ENCODE data around the gene F12.
"Not testable (repeated sequence)": the region's sequence is repeated elsewhere in the genome, so short reads cannot be mapped to it uniquely, and the experiment has no call there.

The F12 gene

GRCh38 chr5:177429248-177430040 is 20.1 kb upstream of the F12 start:
- Mint-ChIP-seq H3K4me3 (peak overlapping the region; percentile 93), H3K36me3 (peaks cover 9% of the 10 kb centered on the region), H3K27me3 (no peaks in the 10 kb centered on the region), H3K27ac (peak overlapping the region; percentile 59), H3K4me1 (peaks cover 74% of the 10 kb centered on the region), H3K9me3 (no peaks in the 10 kb centered on the region)

- Mint-ChIP-seq H3K27me3 (no peaks in the 10 kb centered on the region), H3K9me3 (no peaks in the 10 kb centered on the region), H3K36me3 (peaks cover 6% of the 10 kb centered on the region), H3K27ac (peak overlapping the region; percentile 59), H3K4me3 (peak overlapping the region; percentile 93), H3K4me1 (peaks cover 67% of the 10 kb centered on the region)
Measured at GRCh38 chr5:177428574-177429217, 19.3 kb upstream of the F12 start.

GRCh38 chr5:177427919-177428573 is 18.7 kb upstream of the F12 start:
- Mint-ChIP-seq H3K27me3 (no peaks in the 10 kb centered on the region), H3K4me3 (peak overlapping the region; percentile 93), H3K36me3 (peaks cover 6% of the 10 kb centered on the region), H3K9me3 (no peaks in the 10 kb centered on the region), H3K27ac (peak overlapping the region; percentile 82), H3K4me1 (peaks cover 63% of the 10 kb centered on the region)

GRCh38 chr5:177427211-177427822 is 18.0 kb upstream of the F12 start:
- Mint-ChIP-seq H3K4me1 (peaks cover 60% of the 10 kb centered on the region), H3K9me3 (no peaks in the 10 kb centered on the region), H3K27ac (peak overlapping the region; percentile 82), H3K27me3 (no peaks in the 10 kb centered on the region), H3K36me3 (peaks cover 6% of the 10 kb centered on the region), H3K4me3 (peak overlapping the region; percentile 93)

GRCh38 chr5:177426566-177427210 is 17.3 kb upstream of the F12 start, which contains the start of gene GRK6:
Gene GRK6, plus strand, starts transcription at chr5:177426676. Its CDS starts 170 bp downstream, at chr5:177426846.
- Mint-ChIP-seq H3K27ac (peak within 1 kb of the TSS; percentile 97), H3K27me3 (no peaks in the 10 kb centered on the region), H3K36me3 (peaks cover 5% of the 10 kb centered on the region), H3K9me3 (no peaks in the 10 kb centered on the region), H3K4me3 (peak within 1 kb of the TSS; percentile 97), H3K4me1 (peaks cover 55% of the 10 kb centered on the region)

- Mint-ChIP-seq H3K36me3 (peaks cover 5% of the 10 kb centered on the region), H3K4me1 (peaks cover 49% of the 10 kb centered on the region), H3K27ac (peak overlapping the region; percentile 97), H3K4me3 (peak overlapping the region; percentile 97), H3K27me3 (no peaks in the 10 kb centered on the region), H3K9me3 (no peaks in the 10 kb centered on the region)
Measured at GRCh38 chr5:177425801-177426565, 16.6 kb upstream of the F12 start.

- Mint-ChIP-seq H3K27ac (peak overlapping the region; percentile 51), H3K4me3 (peak overlapping the region; percentile 97), H3K27me3 (no peaks in the 10 kb centered on the region), H3K4me1 (peaks cover 42% of the 10 kb centered on the region), H3K9me3 (no peaks in the 10 kb centered on the region), H3K36me3 (peaks cover 3% of the 10 kb centered on the region)
Measured at GRCh38 chr5:177425196-177425800, 15.9 kb upstream of the F12 start.

GRCh38 chr5:177423671-177424070 is 14.3 kb upstream of the F12 start:
- peaks cover 3% of the 10 kb centered on the region for H3K36me3 Mint-ChIP-seq
- H3K4me3 Mint-ChIP-seq = no peak overlapping the region
- H3K27me3 Mint-ChIP-seq = no peaks in the 10 kb centered on the region
- H3K4me1 Mint-ChIP-seq = peaks cover 26% of the 10 kb centered on the region
- H3K27ac Mint-ChIP-seq = no peak overlapping the region
- no peaks in the 10 kb centered on the region for H3K9me3 Mint-ChIP-seq

GRCh38 chr5:177421062-177421798 is 11.9 kb upstream of the F12 start:
- Mint-ChIP-seq H3K9me3 (no peaks in the 10 kb centered on the region), H3K27me3 (no peaks in the 10 kb centered on the region), H3K36me3 (peaks cover under 1% of the 10 kb centered on the region), H3K27ac (peak overlapping the region; percentile 30), H3K4me1 (peaks cover 15% of the 10 kb centered on the region), H3K4me3 (no peak overlapping the region)

GRCh38 chr5:177420472-177420871 is 11.1 kb upstream of the F12 start:
- not testable (repeated sequence) for H3K27me3 Mint-ChIP-seq, H3K36me3 Mint-ChIP-seq, H3K27ac Mint-ChIP-seq, H3K4me3 Mint-ChIP-seq, H3K9me3 Mint-ChIP-seq
- peaks cover 11% of the 10 kb centered on the region for H3K4me1 Mint-ChIP-seq

- Mint-ChIP-seq H3K27me3 (no peaks in the 10 kb centered on the region), H3K4me1 (peaks cover 10% of the 10 kb centered on the region), H3K36me3 (no peaks in the 10 kb centered on the region), H3K27ac (peak overlapping the region; percentile 59), H3K9me3 (no peaks in the 10 kb centered on the region), H3K4me3 (no peak overlapping the region)
Measured at GRCh38 chr5:177419046-177419445, 9.7 kb upstream of the F12 start.

GRCh38 chr5:177417081-177417480 is 7.7 kb upstream of the F12 start:
- not testable (repeated sequence) for H3K36me3 Mint-ChIP-seq, H3K4me3 Mint-ChIP-seq, H3K27me3 Mint-ChIP-seq, H3K27ac Mint-ChIP-seq, H3K9me3 Mint-ChIP-seq
- peaks cover 19% of the 10 kb centered on the region for H3K4me1 Mint-ChIP-seq

GRCh38 chr5:177414481-177414880 is 5.1 kb upstream of the F12 start:
- H3K9me3 Mint-ChIP-seq = no peaks in the 10 kb centered on the region
- H3K36me3 Mint-ChIP-seq = no peaks in the 10 kb centered on the region
- peaks cover 27% of the 10 kb centered on the region for H3K4me1 Mint-ChIP-seq
- no peaks in the 10 kb centered on the region for H3K27me3 Mint-ChIP-seq
- H3K27ac Mint-ChIP-seq = no peak overlapping the region
- no peak overlapping the region for H3K4me3 Mint-ChIP-seq
